GM21447 (cell line): ENCODE results near the gene APIP.

Experiments used
- ATAC-seq: cut with Tn5 transposase; IDR thresholded peaks from one replicate; pipeline ENCODE4 v1.9.1; 2021; ENCODE audit not compliant: unreplicated experiment

APIP gene, protein sequence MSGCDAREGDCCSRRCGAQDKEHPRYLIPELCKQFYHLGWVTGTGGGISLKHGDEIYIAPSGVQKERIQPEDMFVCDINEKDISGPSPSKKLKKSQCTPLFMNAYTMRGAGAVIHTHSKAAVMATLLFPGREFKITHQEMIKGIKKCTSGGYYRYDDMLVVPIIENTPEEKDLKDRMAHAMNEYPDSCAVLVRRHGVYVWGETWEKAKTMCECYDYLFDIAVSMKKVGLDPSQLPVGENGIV

DNA sequence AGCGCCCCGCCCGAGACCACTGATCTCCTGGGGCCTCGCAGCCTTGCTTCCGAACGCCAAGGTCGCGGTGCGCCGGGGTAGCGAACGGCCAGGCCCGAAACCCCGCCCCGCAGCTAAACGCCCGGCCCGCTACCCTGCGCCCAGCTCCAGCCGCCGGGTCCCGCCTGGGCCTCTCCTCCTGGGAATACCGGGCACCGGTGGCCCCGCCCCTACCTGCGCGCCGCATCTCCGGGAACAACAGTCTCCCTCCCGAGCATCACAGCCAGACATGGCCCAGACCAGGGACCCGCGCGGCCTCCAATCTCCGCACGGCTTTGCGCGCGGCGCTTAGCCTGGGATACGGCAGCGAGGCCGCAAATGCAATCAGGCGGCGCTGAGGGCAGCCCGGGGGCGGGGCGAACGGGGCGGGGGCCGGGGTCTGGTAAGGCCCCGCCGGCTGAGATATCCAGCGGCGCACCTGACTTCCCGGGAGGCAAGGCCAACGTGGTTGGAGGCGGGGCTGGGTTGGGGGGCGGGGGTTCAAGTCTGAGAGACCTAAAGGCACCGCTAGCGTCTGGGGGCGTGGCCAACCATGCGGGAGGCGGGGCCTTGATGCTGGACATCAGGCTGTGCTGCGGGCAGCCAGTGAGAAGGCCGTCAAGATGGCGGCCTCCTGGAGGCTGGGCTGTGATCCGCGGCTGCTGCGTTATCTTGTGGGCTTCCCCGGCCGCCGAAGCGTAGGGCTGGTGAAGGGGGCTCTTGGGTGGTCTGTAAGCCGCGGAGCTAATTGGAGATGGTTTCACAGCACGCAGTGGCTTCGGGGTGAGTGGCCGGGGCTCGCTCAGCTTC is at the start of gene APIP, which contains the start of gene PDHX:
Gene APIP, minus strand, starts transcription at position 365 of the 828 bp plus-strand sequence. Its CDS starts 95 bp downstream, at position 270.
Gene PDHX, plus strand, starts transcription at position 604 of the 828 bp plus-strand sequence. Its CDS starts 38 bp downstream, at position 642.
- peak; percentile 90 for ATAC-seq

DNA sequence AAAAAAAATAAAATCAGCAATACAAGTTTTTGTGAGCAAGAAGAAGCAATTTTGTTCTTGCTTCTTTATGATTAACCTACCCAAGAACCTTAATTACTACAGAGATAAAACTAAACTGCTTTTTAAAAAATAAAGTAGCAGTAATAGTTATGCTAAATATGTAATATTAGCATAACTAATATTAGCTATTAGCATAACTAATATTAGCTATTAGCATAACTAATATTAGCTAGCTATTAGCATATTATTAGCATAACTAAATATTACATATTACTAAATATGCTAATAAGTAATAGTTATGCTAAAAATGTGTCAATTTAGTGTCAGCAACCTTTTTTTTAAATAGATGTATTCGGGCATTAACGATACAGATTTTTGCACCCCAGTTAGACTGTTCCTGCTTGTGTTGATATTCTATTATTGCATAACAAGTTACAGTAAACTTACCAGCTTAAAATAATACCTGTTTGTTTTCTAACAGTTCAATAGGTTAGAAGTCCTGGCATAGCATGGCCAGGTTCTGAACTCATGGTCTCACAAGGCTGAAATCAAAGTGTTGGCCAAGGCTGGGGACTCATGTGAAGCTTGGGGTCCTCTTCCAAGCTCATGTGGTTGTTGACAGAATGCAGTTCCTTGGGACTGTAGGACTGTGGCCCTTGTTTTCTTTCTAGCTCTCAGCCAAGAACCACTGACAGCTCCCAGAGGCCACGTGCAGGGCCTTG is 48.6 kb upstream of the APIP start:
- ATAC-seq: no peak

DNA sequence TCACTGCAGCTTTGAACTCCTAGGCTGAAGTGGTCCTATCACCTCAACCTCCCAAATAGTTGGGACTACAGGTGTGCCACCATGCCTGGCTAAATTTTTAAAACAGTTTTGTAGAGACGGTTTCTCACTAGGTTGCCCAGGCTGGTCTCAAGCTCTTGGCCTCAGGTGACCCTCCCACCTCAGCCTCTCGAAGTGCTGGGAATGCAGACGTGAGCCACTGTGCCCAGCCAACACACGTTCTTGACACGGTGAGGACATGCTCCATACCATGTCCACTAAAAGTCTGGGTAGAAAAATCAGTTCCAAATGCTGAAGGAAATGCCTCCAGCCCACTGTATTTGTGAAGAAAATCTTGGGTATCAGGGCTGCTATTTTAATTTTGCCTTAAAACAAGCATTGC is 47.2 kb upstream of the APIP start:
- ATAC-seq: no peak

DNA sequence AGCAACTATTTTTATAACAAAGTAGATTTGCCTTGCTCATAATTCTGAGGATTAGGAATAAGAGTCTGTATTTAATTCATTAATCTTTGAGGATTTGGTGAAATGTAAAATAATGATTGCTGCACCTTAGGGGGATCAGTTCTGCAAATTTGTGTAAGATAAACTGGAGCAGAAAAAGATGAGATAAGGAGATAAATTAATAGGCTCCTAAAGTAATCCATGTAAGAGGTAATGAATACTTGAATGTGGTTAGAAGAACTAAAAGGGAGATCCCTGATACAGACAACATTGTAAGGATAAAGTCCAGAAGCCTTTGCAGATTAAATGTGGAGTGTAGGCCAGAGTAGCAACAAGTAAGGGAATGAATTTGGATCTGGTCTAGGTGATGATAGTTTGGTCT is 45.9 kb upstream of the APIP start:
- no peak for ATAC-seq

DNA sequence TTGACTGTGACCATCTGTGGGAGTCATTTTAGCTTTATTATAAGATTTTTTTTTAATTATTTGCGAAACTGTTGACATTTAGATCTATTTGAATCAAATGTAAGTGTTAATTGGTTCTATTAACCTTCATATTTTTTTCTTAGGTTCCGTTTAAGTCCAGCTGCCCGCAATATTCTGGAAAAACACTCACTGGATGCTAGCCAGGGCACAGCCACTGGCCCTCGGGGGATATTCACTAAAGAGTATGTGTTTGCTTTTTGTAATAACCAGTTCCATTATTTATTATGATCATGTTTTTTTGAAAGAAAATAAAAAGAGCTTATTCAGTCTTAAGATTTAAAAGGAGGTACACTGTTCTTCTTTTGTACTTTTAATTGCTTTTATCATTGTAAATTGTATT is 44.1 kb upstream of the APIP start:
- no peak for ATAC-seq

DNA sequence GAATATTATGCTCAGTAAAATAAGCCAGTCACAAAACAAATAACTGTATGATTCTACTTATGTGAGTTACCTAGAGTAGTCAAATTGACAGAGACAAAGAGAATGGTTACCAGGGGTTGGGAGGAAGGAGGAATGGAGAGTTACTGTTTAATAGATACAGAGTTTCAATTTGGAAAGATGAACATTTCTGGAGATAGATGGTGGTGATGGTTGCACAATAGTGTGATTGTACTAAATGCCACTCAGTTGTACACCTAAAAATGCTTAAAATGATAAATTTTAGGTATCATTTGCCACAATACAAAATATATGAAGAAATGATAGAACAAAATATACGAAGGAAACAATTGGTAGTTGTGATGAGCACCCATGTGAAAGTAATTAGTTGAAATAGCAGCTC is 43.6 kb upstream of the APIP start:
- ATAC-seq: no peak

DNA sequence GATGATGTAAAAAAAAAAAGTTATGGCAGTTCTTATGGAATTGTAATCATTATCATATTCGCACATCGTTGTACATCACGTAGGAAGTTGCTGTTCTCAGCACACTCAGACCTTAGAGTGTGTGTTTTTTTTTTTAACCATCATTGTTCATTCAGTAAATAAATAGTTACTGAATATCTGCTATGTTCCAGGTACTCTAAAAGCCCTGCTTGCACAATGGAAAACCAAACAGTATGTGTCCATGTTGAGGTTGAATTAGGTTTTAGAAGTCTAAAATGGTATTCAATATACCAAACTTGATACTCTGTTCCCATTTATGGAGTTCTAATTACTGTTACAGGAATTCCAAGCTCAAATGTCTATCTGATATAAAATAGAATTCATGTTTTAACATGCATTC is 41.4 kb upstream of the APIP start:
- ATAC-seq: no peak

DNA sequence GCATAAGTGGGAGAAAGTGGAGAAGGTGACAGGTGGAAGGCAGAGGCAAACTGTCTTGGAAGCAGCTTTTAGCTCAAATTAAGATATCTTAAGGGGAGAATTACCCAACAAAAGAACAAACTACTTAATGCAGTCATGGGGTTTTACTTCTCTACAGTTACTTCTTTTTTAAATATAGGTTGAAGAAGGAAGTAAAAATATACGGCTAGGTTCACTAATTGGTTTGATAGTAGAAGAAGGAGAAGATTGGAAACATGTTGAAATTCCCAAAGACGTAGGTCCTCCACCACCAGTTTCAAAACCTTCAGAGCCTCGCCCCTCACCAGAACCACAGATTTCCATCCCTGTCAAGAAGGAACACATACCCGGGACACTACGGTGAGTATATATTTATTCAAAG is 41.0 kb upstream of the APIP start:
- ATAC-seq: no peak

DNA sequence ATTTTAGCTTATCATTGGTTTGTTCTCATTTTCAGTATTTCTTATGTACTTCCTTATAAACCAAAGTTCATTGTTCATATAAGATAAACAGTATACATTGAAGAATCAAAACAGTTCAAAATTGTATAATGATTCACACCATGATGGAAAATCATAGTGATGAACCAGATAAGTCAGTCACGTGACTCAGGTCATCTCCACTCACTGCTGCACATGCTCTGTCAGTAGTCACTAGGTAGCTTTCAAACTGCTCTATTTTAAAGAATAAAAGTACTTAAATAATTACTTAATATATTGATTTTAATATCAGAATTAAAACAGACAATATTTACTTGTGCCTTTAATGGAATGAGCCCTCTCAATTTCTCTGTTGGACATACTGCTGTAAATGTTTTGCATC is 37.8 kb upstream of the APIP start:
- ATAC-seq: no peak

DNA sequence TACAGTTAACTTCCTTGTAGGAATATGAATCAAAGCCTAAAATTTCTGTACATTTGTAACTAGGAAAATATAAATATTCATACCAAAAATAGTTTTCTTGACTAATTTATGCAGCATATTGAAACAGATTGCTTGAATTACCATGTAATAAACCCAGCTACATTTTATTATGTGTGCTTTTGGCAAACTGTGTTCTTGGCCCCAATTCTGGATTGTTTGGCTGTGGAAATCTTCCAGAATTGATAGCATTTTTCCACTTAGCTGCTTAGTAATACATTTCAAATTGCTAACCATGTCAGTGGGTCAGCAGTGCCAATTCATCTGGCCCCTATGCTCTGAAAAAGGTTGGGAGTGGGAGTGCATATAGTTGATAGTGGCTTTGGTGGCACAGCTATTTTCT is 32.5 kb upstream of the APIP start:
- ATAC-seq: no peak

DNA sequence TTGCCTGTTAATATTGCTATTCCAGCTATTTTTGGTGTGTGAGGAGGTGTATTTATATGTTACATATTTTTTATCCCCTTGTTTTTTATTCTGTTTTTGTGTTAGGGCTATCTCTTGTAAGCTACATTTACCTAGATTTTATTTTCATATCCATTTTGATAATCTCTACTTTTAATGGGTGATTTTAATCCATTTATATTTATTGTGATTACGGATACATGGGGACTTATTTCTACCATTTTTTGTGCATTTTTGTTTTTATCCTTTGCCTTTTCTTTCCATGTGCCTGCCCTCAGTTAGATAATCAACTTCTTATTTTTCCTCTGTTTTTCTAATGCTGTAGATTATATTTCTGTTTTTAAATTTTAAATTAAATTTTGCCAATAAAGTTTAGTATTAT is 28.5 kb upstream of the APIP start:
- ATAC-seq: no peak

DNA sequence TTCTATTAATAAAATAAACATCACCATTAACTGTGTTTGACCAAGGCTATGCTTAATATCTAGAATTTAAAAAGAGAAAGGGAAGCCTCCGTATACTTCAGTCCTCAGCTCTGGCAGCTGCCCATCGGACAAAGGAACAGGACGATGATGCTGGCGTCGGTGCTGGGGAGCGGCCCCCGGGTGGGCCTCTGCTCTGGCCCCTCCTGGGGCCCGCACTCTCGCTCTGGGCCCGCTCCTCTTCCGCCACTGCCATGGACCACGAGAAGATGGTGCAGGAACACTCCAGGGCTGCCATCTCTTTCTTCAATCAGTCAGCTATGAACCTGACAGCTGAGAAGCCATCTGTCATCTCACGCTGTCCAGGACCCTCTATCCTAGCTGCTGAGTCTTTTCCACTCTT is 25.5 kb upstream of the APIP start:
- no peak for ATAC-seq

DNA sequence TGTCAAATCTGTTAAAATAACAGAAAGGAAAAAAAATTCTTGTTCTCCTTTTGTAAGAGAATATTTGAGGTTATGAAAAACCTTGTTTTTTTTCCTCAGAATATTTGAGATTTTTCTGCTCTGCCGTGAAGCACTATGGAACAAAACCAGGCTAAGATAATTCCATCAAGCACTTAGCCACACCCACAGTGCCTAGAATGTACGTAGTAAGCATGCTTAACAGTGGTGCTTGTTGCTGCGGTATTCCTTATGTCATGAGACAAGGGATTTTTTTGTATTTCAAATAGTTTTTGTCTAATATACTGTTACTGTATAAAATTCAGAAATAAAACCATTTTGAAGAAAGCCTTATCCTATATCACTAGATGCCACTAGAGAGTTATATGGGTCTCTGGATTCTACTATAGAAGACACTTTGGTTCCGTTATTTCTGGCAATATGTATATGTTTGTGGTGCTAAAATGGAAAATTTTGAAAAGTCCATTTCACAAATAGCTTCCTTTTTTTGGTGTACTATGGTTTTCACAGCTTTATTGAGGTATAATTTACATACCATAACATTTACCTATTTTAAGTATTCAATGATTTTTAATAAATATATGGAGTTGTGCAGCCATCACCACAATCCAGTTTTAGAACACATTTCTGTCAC is 24.0 kb upstream of the APIP start:
- ATAC-seq: no peak

DNA sequence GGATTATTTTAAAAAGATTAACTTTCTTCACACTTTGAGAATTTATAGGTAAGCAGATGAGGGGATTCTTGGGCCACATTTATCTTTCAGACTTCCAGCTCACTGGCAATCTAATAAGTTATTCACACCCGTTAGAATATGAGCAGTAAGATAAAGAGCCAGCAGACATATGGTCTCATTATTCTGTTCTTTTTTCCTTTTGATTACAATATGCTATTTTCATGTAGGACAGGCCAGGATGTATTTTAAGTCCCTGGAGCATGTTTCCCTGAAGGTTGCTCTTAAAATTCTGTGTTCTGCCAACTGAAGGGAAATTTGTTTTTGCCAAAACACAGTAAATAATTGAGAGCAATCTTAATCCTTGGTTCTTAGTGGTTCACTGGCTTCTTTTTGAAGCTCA is 22.4 kb upstream of the APIP start:
- no peak for ATAC-seq

DNA sequence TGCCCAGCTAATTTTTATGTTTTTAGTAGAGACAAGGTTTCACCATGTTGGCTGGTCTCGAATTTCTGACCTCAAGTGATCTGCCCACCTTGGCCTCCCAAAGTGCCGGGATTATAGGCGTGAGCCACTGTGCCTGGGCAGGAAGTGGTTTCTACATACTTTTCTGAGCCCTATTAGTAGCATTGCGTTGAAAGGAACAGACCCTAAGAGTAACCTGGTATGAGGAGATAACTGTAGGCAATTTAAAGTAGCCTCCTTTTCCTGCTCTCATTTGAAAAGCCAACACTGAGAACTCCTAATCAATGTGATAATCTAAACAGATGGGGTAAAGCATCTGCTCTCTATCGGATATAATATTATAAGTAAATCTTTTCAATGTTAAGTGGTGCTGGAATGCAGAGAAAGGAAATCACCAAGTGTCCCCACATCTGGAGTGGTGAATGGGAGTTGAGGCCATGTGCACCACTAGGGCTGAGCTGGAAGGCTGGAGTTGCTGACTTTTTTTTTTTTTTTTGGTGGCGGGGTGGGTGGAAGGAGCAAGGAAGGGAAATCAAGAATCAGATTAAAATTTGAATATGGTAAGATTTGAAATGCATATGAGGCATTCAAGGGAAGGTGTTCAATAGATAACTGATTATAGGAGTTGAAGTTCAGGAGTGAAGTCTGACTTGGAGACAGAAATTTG is 20.9 kb upstream of the APIP start:
- ATAC-seq: no peak

DNA sequence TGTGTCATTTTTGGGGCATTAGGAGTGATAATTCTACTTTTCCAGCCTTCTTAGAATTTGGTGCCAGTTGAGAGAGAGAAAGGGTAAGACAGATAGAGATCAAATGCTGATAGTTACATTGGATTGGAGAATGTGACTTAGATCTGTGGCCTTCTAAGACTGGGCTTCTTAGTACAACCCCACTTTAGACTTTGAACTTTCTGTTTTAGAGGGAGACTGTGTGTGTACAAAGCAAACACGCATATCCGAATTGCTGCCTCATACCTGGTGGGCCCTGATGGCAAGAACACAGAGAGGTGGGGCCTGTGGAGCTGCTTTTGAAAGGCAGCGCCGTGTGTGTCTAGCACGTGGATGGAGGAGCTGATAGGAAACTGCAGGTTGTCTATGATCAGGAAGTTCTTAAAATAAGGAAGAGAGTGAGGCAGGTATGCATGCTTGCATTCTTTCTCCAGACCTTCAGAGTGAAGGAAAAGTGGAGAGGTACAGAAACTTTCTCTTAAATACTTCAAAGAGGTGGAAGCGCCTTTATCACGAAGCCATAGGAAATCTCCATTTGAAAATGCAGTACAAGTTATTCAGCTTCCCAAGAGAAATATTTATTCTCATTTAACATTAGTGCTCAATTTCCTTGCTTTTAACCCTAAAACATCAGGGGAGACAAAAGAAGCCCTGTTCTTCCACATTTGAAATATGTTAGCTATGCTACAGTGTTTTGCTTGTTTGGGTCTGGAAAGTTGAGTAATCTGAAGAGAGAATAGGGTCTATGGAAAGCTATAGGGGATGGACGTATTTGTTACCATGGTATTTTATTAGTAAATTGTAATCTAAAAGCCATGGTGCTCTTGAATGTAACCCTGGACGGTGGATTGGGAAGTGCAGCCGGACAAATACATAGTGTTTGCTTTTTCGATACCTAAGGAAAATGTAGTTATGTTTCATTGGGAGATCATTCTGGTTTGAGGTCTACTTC is 13.9 kb upstream of the APIP start:
- ATAC-seq: no peak

DNA sequence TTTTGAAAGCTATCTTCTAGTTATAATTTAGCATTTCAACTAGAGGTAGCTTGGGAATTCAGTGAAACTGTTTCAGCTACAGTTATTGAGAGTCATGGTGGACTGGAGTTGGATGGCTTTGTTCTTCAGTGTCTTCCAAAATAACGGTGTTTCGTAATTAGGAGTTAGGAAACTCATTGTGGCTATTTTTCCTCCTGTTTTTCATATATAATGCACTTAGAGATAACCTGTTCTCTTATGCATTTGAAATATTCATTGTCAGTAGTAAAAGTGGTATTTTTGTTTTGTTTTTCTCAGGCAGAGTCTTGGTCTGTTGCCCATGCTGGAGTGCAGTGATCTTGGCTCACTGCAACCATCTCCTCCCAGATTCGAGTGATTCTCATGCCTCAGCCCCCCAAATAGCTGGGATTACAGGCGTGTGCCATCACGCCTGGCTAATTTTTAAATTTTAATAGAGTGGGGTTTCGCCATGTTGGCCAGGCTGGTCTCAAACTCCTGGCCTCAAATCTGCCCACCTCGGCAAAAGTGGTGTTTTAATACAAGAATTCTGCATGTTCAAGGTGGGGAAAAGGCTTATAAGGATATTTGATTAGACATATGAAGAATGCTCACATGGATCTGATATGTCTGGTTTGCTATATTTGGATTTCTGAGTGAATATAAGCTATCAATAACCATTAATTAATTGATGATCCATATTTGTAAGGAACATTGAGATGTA is 12.9 kb upstream of the APIP start:
- ATAC-seq: no peak

DNA sequence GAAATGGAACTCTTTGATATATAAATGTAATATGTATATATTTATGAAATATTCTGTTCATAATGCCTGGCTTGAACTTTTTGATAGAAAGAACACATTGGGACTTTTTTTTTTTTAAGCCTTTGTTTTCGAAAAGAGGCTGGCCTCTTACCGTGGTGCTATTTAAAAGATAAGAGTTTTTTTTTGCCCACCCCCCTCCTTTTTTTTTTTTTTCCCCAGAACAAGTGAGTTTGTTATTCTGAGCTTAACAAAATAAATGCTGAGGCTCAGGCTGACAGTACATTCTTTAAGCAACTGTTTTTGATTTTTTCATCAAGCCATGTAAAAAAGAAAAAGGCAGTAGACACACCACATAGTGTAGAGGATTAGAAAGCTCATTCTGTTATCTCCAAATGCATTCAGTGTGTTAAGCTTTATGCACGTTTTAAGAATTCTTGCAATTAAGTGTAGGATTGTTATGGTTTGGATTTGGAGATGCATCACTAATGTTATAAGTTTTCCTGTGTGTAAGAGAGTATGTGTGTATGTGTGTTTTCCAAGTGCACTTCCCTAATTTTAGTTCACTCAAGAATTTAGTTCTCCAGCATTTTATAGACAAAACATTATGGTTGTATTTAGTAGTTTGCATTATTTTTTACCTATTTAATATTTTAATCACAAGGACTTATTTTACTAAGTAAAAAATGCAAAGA is 12.2 kb upstream of the APIP start:
- ATAC-seq: no peak

DNA sequence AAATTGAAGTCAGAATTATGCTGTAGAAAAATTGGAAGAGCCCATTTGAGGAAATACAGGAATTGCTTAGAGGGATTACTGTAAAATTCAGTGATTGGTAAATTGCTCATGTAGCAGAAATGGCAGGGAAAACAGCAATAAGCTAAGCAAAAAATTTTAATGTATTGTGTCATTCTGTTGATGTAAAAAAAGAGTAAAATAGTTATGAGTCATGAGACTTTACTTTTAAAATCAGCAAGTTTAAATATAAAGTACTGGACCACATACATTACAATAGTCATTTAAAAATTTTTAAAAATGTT is 10.6 kb upstream of the APIP start:
- ATAC-seq: no peak
